ENCODE results near the gene SLC17A9. TPM values are rescaled to one million over a fixed set of nuclear protein-coding genes. Genes with fewer than 3 reads are reported as not detected.

SLC17A9 gene
- total and polyA plus RNA-seq, 2 of the 8 experiments (the other 6 are each of a cell fraction or from before 2014, with no cell fraction given) = 23.5 to 35.2 TPM

GRCh38 chr20:62910777-62911497, 41.6 kb upstream of the SLC17A9 start (continued):
- TF ChIP-seq GABPA (IDR thresholded peaks at IDR 0.05; ENCODE audit: borderline replicate concordance, insufficient read depth, low read length) = no peak
- TF ChIP-seq CHD2 (IDR thresholded peaks at IDR 0.05; ENCODE audit: low read length) = no peak
- TF ChIP-seq TBP (IDR thresholded peaks at IDR 0.05; ENCODE audit: low read depth, low read length) = no peak
- TF ChIP-seq ASH2L (IDR thresholded peaks at IDR 0.05; ENCODE audit: low read length) = no peak
- no peak for TF ChIP-seq NANOG (IDR thresholded peaks at IDR 0.05; ENCODE audit: insufficient read depth, low read depth, low read length, poor library complexity, severe bottlenecking)
- no peak for TF ChIP-seq USF2 (IDR thresholded peaks at IDR 0.05; ENCODE audit: low read length)
- no peak for TF ChIP-seq POLR2AphosphoS5 (IDR thresholded peaks at IDR 0.05; ENCODE audit: low read depth, low read length)

Measured in H1 (cell line).